C4-2B (cell line): ENCODE results near the gene KCTD11.

ENCODE experiments used
- ZFX ChIP-seq: fragments of 450-650 bp; IDR thresholded peaks from 2 replicates; pipeline ENCODE4 v1.6.1; 2017
- TF ChIP-seq, protein P1 (sequence below): fragments of 450-650 bp; conservative IDR thresholded peaks from 2 replicates; pipeline ENCODE4 v1.5.1; 2017; ENCODE audit warnings: mild to moderate bottlenecking

DNA sequence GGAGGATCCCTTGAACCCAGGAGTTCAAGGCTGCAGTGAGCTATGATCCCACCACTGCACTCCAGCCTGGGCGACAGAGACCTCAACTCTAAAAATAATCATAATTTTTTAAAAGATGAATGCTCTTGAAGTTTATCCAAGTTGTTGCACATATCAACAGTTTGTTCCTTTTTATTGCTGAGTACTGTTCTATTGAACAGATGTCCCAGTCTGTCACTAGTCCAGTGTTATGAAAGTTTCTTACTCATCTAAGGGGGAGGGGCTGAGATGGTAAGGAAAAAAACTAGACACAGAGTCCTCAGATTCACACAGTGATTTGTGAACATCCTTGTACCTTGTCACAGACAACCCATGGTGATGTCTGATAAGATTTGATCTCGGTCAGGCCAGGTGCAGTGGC lies 11.8 kb upstream of the KCTD11 start:
- TF ChIP-seq, protein P1, sequence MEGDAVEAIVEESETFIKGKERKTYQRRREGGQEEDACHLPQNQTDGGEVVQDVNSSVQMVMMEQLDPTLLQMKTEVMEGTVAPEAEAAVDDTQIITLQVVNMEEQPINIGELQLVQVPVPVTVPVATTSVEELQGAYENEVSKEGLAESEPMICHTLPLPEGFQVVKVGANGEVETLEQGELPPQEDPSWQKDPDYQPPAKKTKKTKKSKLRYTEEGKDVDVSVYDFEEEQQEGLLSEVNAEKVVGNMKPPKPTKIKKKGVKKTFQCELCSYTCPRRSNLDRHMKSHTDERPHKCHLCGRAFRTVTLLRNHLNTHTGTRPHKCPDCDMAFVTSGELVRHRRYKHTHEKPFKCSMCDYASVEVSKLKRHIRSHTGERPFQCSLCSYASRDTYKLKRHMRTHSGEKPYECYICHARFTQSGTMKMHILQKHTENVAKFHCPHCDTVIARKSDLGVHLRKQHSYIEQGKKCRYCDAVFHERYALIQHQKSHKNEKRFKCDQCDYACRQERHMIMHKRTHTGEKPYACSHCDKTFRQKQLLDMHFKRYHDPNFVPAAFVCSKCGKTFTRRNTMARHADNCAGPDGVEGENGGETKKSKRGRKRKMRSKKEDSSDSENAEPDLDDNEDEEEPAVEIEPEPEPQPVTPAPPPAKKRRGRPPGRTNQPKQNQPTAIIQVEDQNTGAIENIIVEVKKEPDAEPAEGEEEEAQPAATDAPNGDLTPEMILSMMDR, result no peak
- TF ChIP-seq ZFX, result no peak
